ENCODE measurements around the gene KCNN3. TPM values are rescaled to one million over a fixed set of nuclear protein-coding genes. Genes with fewer than 3 reads are reported as not detected.

KCNN3 gene
- total RNA-seq, 1 experiment from 2014 or later, result 1.3 TPM

DNA sequence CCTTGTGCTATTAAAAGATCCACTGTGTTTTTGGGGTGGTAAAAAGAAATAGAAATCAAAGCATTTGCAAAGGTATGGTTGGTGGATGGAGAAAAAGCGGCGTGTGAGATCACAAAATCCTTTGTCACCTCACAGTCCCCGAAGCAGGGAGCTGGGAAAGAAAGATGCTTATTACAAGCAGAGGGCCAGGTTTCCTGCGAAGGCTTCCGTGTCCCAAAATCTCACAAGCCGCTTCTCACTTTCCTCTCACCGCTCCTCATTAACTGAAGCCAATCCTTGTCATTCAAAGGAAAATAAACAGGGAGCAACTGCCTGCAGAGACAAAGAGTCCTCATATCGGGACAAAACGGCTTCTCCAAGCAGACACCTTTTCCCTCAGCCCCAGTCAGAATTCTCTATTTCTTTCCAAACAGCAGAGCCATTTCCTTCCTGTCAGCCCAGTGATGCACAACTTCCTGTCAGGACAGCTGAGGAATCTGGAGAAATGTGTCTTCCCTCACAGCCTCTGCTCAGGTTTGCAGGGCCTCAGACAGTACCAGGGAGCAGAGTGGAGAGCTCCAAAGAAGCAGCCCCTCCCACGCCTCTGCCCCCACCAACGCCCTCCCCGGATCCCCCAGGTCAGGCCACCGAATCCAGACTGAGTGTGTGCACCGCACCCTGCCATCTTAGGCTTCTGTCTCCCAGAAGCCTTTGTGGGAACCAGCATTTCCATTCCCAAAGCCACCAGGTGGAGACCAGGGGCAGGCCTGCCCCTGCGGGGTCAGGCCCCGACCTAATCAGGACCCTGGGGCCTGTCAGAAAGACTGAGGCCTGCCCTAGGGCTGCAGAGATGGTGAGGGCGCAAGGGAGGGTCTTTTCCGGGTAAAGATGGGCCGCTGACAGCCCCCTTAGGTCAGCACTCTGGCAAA, 29.6 kb downstream of the KCNN3 start:
- POLR2A ChIA-PET, result interaction anchor here (0.6 kb wide), 1 partner anchor 530 kb away, joined by 3 read pairs; no protein-coding TSS in a partner anchor

More for the DNA sequence above, 29.6 kb downstream of the KCNN3 start:
- Mint-ChIP-seq H3K27me3 (ENCODE audit: low read depth) (no peaks in the 10 kb centered on the region), H3K4me3 (no peak overlapping the region), H3K4me1 (peaks cover 26% of the 10 kb centered on the region), H3K36me3 (no peaks in the 10 kb centered on the region), H3K9me3 (no peaks in the 10 kb centered on the region), H3K27ac (peak overlapping the region; percentile 87)
- TF ChIP-seq RELA (CRISPR knock-in tag; IDR thresholded peaks at IDR 0.05; ENCODE audit: borderline replicate concordance) (no peak), JAZF1 (CRISPR knock-in tag; IDR thresholded peaks at IDR 0.05) (no peak), TEAD4 (CRISPR knock-in tag; IDR thresholded peaks at IDR 0.05) (no peak), NFE2L1 (CRISPR knock-in tag; IDR thresholded peaks at IDR 0.05) (no peak), ZNF138 (CRISPR knock-in tag; conservative IDR thresholded peaks at IDR 0.05) (no peak), ZNF263 (CRISPR knock-in tag; IDR thresholded peaks at IDR 0.05; ENCODE audit: low read depth) (no peak), ZNF219 (CRISPR knock-in tag; IDR thresholded peaks at IDR 0.05; ENCODE audit: borderline replicate concordance) (no peak), ZNF416 (CRISPR knock-in tag; IDR thresholded peaks at IDR 0.05) (no peak), NFATC4 (CRISPR knock-in tag; IDR thresholded peaks at IDR 0.05) (no peak), GABPB1 (CRISPR knock-in tag; IDR thresholded peaks at IDR 0.05) (no peak), ZNF396 (CRISPR knock-in tag; IDR thresholded peaks at IDR 0.05; ENCODE audit: borderline replicate concordance) (no peak), ELF4 (CRISPR knock-in tag; IDR thresholded peaks at IDR 0.05; ENCODE audit: low read depth) (no peak), IRF2 (CRISPR knock-in tag; IDR thresholded peaks at IDR 0.05; ENCODE audit: borderline replicate concordance, low read depth) (no peak)
- TF ChIP-seq, protein P1, sequence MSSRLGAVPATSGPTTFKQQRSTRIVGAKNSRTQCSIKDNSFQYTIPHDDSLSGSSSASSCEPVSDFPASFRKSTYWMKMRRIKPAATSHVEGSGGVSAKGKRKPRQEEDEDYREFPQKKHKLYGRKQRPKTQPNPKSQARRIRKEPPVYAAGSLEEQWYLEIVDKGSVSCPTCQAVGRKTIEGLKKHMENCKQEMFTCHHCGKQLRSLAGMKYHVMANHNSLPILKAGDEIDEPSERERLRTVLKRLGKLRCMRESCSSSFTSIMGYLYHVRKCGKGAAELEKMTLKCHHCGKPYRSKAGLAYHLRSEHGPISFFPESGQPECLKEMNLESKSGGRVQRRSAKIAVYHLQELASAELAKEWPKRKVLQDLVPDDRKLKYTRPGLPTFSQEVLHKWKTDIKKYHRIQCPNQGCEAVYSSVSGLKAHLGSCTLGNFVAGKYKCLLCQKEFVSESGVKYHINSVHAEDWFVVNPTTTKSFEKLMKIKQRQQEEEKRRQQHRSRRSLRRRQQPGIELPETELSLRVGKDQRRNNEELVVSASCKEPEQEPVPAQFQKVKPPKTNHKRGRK (CRISPR knock-in tag; IDR thresholded peaks at IDR 0.05; ENCODE audit: borderline replicate concordance), result no peak
- TF ChIP-seq, protein P2, sequence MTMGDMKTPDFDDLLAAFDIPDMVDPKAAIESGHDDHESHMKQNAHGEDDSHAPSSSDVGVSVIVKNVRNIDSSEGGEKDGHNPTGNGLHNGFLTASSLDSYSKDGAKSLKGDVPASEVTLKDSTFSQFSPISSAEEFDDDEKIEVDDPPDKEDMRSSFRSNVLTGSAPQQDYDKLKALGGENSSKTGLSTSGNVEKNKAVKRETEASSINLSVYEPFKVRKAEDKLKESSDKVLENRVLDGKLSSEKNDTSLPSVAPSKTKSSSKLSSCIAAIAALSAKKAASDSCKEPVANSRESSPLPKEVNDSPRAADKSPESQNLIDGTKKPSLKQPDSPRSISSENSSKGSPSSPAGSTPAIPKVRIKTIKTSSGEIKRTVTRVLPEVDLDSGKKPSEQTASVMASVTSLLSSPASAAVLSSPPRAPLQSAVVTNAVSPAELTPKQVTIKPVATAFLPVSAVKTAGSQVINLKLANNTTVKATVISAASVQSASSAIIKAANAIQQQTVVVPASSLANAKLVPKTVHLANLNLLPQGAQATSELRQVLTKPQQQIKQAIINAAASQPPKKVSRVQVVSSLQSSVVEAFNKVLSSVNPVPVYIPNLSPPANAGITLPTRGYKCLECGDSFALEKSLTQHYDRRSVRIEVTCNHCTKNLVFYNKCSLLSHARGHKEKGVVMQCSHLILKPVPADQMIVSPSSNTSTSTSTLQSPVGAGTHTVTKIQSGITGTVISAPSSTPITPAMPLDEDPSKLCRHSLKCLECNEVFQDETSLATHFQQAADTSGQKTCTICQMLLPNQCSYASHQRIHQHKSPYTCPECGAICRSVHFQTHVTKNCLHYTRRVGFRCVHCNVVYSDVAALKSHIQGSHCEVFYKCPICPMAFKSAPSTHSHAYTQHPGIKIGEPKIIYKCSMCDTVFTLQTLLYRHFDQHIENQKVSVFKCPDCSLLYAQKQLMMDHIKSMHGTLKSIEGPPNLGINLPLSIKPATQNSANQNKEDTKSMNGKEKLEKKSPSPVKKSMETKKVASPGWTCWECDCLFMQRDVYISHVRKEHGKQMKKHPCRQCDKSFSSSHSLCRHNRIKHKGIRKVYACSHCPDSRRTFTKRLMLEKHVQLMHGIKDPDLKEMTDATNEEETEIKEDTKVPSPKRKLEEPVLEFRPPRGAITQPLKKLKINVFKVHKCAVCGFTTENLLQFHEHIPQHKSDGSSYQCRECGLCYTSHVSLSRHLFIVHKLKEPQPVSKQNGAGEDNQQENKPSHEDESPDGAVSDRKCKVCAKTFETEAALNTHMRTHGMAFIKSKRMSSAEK (CRISPR knock-in tag; IDR thresholded peaks at IDR 0.05; ENCODE audit: borderline replicate concordance), result no peak
- TF ChIP-seq, protein P3, sequence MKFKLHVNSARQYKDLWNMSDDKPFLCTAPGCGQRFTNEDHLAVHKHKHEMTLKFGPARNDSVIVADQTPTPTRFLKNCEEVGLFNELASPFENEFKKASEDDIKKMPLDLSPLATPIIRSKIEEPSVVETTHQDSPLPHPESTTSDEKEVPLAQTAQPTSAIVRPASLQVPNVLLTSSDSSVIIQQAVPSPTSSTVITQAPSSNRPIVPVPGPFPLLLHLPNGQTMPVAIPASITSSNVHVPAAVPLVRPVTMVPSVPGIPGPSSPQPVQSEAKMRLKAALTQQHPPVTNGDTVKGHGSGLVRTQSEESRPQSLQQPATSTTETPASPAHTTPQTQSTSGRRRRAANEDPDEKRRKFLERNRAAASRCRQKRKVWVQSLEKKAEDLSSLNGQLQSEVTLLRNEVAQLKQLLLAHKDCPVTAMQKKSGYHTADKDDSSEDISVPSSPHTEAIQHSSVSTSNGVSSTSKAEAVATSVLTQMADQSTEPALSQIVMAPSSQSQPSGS (CRISPR knock-in tag; IDR thresholded peaks at IDR 0.05; ENCODE audit: borderline replicate concordance, low read depth), result no peak
- TF ChIP-seq, protein P4, sequence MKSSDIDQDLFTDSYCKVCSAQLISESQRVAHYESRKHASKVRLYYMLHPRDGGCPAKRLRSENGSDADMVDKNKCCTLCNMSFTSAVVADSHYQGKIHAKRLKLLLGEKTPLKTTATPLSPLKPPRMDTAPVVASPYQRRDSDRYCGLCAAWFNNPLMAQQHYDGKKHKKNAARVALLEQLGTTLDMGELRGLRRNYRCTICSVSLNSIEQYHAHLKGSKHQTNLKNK (CRISPR knock-in tag; IDR thresholded peaks at IDR 0.05), result no peak
- TF ChIP-seq, protein P5, sequence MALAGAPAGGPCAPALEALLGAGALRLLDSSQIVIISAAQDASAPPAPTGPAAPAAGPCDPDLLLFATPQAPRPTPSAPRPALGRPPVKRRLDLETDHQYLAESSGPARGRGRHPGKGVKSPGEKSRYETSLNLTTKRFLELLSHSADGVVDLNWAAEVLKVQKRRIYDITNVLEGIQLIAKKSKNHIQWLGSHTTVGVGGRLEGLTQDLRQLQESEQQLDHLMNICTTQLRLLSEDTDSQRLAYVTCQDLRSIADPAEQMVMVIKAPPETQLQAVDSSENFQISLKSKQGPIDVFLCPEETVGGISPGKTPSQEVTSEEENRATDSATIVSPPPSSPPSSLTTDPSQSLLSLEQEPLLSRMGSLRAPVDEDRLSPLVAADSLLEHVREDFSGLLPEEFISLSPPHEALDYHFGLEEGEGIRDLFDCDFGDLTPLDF (CRISPR knock-in tag; IDR thresholded peaks at IDR 0.05), result no peak
- CTCF ChIA-PET, result interaction anchor here (0.8 to 3.7 kb wide), 5 partner anchors 19 to 103 kb away, joined by 3 to 19 read pairs (median 7); partner anchors contain the start of gene KCNN3
- DNase-seq (ENCODE audit: low spot score) (no peak), ATAC-seq (peak; percentile 44)

Measured in WTC11 (cell line).